Liver (tissue), 9 donors: Measurements from ENCODE around the gene MRC2. TPM values are rescaled to one million over a fixed set of nuclear protein-coding genes. Genes with fewer than 3 reads are reported as not detected.

Experiments
- DNase-seq: peaks from one replicate; pipeline ENCODE4 v3.0.0-alpha.2; 2017; ENCODE audit warnings: low spot score
- H3K27ac ChIP-seq, 2 donors: one replicate each; pipeline ENCODE4 v1.7.0; 2013; ENCODE audit warnings: inconsistent platforms in 2 of 2, low read length in 2 of 2, control low read depth in 1 of 2, low read depth in 1 of 2, mild to moderate bottlenecking in 1 of 2
- H3K27me3 ChIP-seq, 4 donors: one replicate each; pipeline versions ENCODE4 v1.6.1 to v1.7.0; 2013; ENCODE audit warnings: low read length in 3 of 4, inconsistent platforms in 1 of 4, mild to moderate bottlenecking in 1 of 4, moderate library complexity in 1 of 4; ENCODE audit not compliant: control insufficient read depth in 4 of 4, insufficient read depth in 4 of 4
- H3K36me3 ChIP-seq, 4 donors: one replicate each; pipeline versions ENCODE4 v1.6.1 to v1.7.0; 2013; ENCODE audit warnings: low read length in 3 of 4, mild to moderate bottlenecking in 3 of 4, low read depth in 1 of 4, moderate library complexity in 1 of 4; ENCODE audit not compliant: control insufficient read depth in 4 of 4, insufficient read depth in 3 of 4
- H3K4me1 ChIP-seq, 4 donors: one replicate each; pipeline versions ENCODE4 v1.6.1 to v1.7.0; 2013; ENCODE audit warnings: low read length in 3 of 4, mild to moderate bottlenecking in 3 of 4, moderate library complexity in 1 of 4; ENCODE audit not compliant: control insufficient read depth in 4 of 4, insufficient read depth in 4 of 4
- H3K4me3 ChIP-seq, 3 donors: one replicate each; pipeline versions ENCODE4 v1.6.1 to v1.7.0; 2013; ENCODE audit warnings: low read length in 3 of 3, control low read depth in 1 of 3, low read depth in 1 of 3, mild to moderate bottlenecking in 1 of 3
- H3K9ac ChIP-seq, 2 donors: one replicate each; pipeline ENCODE4 v1.7.0; 2013; ENCODE audit warnings: low read length in 2 of 2, mild to moderate bottlenecking in 2 of 2, moderate library complexity in 2 of 2, control low read depth in 1 of 2, low read depth in 1 of 2
- H3K9me3 ChIP-seq, 4 donors: one replicate each; pipeline versions ENCODE4 v1.6.1 to v1.7.0; 2013; ENCODE audit warnings: low read length in 3 of 4; ENCODE audit not compliant: control insufficient read depth in 4 of 4
- ATF3 ChIP-seq: IDR thresholded peaks from 2 replicates; pipeline ENCODE4 v1.6.1; 2016; ENCODE audit warnings: antibody characterized with exemption
- FOXA1 ChIP-seq: IDR thresholded peaks from 2 replicates; pipeline ENCODE4 v1.6.1; 2016; ENCODE audit warnings: antibody characterized with exemption
- GABPA ChIP-seq, 2 donors: IDR thresholded peaks in 1 of 2; conservative IDR thresholded peaks in 1 of 2; 2 replicates each; pipeline ENCODE4 v1.6.1; 2016; ENCODE audit warnings: antibody characterized with exemption in 2 of 2, mild to moderate bottlenecking in 1 of 2, moderate library complexity in 1 of 2
- HNF4A ChIP-seq, 2 donors: conservative IDR thresholded peaks; 2 replicates each; pipeline ENCODE4 v1.6.1; 2016; ENCODE audit warnings: antibody characterized with exemption in 2 of 2, mild to moderate bottlenecking in 2 of 2
- RAD21 ChIP-seq, 2 donors: IDR thresholded peaks; 2 replicates each; pipeline ENCODE4 v1.6.1; 2016; ENCODE audit warnings: antibody characterized with exemption in 2 of 2, mild to moderate bottlenecking in 2 of 2
- REST ChIP-seq: IDR thresholded peaks from 2 replicates; pipeline ENCODE4 v1.6.1; 2016; ENCODE audit warnings: antibody characterized with exemption, mild to moderate bottlenecking
- RXRA ChIP-seq, 2 donors: IDR thresholded peaks; 2 replicates each; pipeline ENCODE4 v1.6.1; 2017 to 2018; ENCODE audit warnings: antibody characterized with exemption in 2 of 2, mild to moderate bottlenecking in 1 of 2
- TAF1 ChIP-seq: conservative IDR thresholded peaks from 2 replicates; pipeline ENCODE4 v1.6.1; 2016; ENCODE audit warnings: antibody characterized with exemption, mild to moderate bottlenecking
- YY1 ChIP-seq: IDR thresholded peaks from 2 replicates; pipeline ENCODE4 v1.6.1; 2016; ENCODE audit warnings: antibody characterized with exemption, mild to moderate bottlenecking
- ZBTB33 ChIP-seq: IDR thresholded peaks from 2 replicates; pipeline ENCODE4 v1.6.1; 2016; ENCODE audit warnings: antibody characterized with exemption
- WGBS: extraction: QIAGEN DNeasy Blood & Tissue Kit; methylation state at CpG from one replicate; pipeline ENCODE4 v1.1.7; 2013; 5-methylcytosine and 5-hydroxymethylcytosine counted together
- polyA plus RNA-seq, 2 donors: library from polyadenylated mRNA; stranded (reverse) in 1 of 2; unstranded in 1 of 2; fragments of 200-250 nt in 1 of 2; fragments of >200 nt in 1 of 2; fragmentation: Nextera tagmentation in 1 of 2; extraction: Ambion mirVana in 1 of 2; gene quantifications; one replicate each; pipeline versions ENCODE4 v1.2.1 to v1.2.3, GENCODE V29; 2013 to 2015
- total RNA-seq, 2 donors: library from RNA; depleted of rRNA; stranded (reverse); fragments of >200 nt; gene quantifications; one replicate each; pipeline ENCODE4 v1.2.3, GENCODE V29; 2014
- donor health status: healthy.
- donor health status: healthy.
- donor health status: healthy.
- donor health status: healthy.
- donor health status: healthy.

MRC2 gene
- total and polyA plus RNA-seq, 4 donors: 0.49 to 81.1 (median 2.8) TPM

GRCh38 chr17:62717589-62717855 lies 90.1 kb downstream of the MRC2 start:
- Histone ChIP-seq H3K36me3 (no peaks in the 10 kb centered on the region), H3K4me1 (no peaks in the 10 kb centered on the region), H3K27me3 (peaks cover 0 to 13% (median 0%) of the 10 kb centered on the region in 4 donors), H3K27ac (no peak overlapping the region), H3K9me3 (no peaks in the 10 kb centered on the region), H3K4me3 (no peak overlapping the region), H3K9ac (no peak overlapping the region)
- WGBS: 88% methylated on average over 6 of the region's 6 CpGs
- TF ChIP-seq TAF1 (no peak), RXRA (IDR thresholded peaks at IDR 0.05) (no peak), REST (no peak), RAD21 (IDR thresholded peaks at IDR 0.05) (no peak), ZBTB33 (no peak), ATF3 (no peak), HNF4A (conservative IDR thresholded peaks at IDR 0.05) (no peak), GABPA (IDR thresholded peaks at IDR 0.05 in 1 of 2, conservative IDR thresholded peaks at IDR 0.05 in 1 of 2) (no peak), FOXA1 (no peak), YY1 (no peak)
- no peak for DNase-seq

- H3K4me1 ChIP-seq: no peaks in the 10 kb centered on the region
- TF ChIP-seq ATF3 (no peak), HNF4A (conservative IDR thresholded peaks at IDR 0.05) (no peak), REST (no peak)
These were observed 90.4 kb downstream of the MRC2 start for GRCh38 chr17:62717889-62718288.

More at GRCh38 chr17:62717889-62718288, 90.4 kb downstream of the MRC2 start:
- WGBS: 85% methylated on average over 8 of the region's 8 CpGs
- H3K36me3 ChIP-seq: no peaks in the 10 kb centered on the region
- peaks cover 0 to 13% (median 0%) of the 10 kb centered on the region in 4 donors for H3K27me3 ChIP-seq
- no peaks in the 10 kb centered on the region for H3K9me3 ChIP-seq
- DNase-seq: no peak
- no peak overlapping the region for H3K4me3 ChIP-seq
- no peak overlapping the region for H3K27ac ChIP-seq
- no peak overlapping the region for H3K9ac ChIP-seq
